Endothelial cell of umbilical vein (primary cell): Measurements from ENCODE around the gene SLC25A33.

Source experiments
- CTCF ChIP-seq, 2 donors: IDR thresholded peaks; 1 replicate in 1 of 2; 2 replicates in 1 of 2; pipeline ENCODE4 v1.5.1; 2011; ENCODE audit warnings: low read length in 2 of 2, mild to moderate bottlenecking in 2 of 2, moderate library complexity in 2 of 2, control low read depth in 1 of 2, inconsistent platforms in 1 of 2, low read depth in 1 of 2; ENCODE audit not compliant: insufficient read depth in 1 of 2; ENCODE audit errors: extremely low read depth in 1 of 2
- POLR2A ChIP-seq: IDR thresholded peaks from 2 replicates; pipeline ENCODE4 v1.6.1; 2012; ENCODE audit warnings: low read depth, mild to moderate bottlenecking, control low read depth, low read length
- POLR2AphosphoS5 ChIP-seq: IDR thresholded peaks from 2 replicates; pipeline ENCODE4 v1.6.1; 2012; ENCODE audit warnings: low read depth, mild to moderate bottlenecking, control low read depth, low read length, moderate library complexity; ENCODE audit not compliant: insufficient read depth

GRCh38 chr1:9549955-9550546, 10.8 kb downstream of the SLC25A33 start:
- TF ChIP-seq CTCF (IDR thresholded peaks at IDR 0.05; ENCODE audit: extremely low read depth in 1 of 2, insufficient read depth in 1 of 2, low read depth in 1 of 2, low read length in 2 of 2) (no peak), POLR2AphosphoS5 (no peak), POLR2A (no peak)
